ENCODE measurements around the gene LSM11.

- TF ChIP-seq CTCF (IDR thresholded peaks at IDR 0.05; ENCODE audit: insufficient read depth, low read length) (no peak), POLR2AphosphoS5 (IDR thresholded peaks at IDR 0.05; ENCODE audit: low read depth) (no peak)
Observed at GRCh38 chr5:157758706-157759105, 15.2 kb downstream of the LSM11 start.

All from HL-60 (cell line).